ENCODE results near the gene CFAP46. TPM values are rescaled to one million over a fixed set of nuclear protein-coding genes. Genes with fewer than 3 reads are reported as not detected.
"Not testable (repeated sequence)": the region's sequence is repeated elsewhere in the genome, so short reads cannot be mapped to it uniquely, and the experiment has no call there.

The CFAP46 gene
- total RNA-seq, 1 donor = 0.09 TPM

DNA sequence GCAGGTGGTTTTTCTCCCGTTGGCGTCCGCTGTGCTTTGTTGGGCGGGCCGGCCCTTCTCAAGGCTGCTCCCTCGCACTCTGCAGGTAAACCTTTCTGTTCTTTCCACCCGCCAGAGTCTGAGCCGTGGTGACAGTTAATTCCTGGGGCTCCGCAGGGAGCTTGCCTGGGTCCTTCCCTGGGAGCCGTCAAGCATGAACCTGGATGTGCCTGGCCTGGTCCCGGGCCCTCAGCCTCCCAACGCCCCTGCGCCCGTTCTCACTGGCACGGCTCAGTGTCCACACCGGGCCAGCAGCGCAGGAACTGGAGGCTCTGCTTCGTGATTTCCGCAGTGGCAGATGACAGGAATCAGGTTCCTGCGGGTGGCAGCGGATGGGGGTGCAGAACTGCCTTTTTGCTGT is 145.5 kb downstream of the CFAP46 start:
- TF ChIP-seq, protein P1, sequence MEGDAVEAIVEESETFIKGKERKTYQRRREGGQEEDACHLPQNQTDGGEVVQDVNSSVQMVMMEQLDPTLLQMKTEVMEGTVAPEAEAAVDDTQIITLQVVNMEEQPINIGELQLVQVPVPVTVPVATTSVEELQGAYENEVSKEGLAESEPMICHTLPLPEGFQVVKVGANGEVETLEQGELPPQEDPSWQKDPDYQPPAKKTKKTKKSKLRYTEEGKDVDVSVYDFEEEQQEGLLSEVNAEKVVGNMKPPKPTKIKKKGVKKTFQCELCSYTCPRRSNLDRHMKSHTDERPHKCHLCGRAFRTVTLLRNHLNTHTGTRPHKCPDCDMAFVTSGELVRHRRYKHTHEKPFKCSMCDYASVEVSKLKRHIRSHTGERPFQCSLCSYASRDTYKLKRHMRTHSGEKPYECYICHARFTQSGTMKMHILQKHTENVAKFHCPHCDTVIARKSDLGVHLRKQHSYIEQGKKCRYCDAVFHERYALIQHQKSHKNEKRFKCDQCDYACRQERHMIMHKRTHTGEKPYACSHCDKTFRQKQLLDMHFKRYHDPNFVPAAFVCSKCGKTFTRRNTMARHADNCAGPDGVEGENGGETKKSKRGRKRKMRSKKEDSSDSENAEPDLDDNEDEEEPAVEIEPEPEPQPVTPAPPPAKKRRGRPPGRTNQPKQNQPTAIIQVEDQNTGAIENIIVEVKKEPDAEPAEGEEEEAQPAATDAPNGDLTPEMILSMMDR (IDR thresholded peaks at IDR 0.05; ENCODE audit: insufficient read depth, low read length) = no peak
- no peak overlapping the region for H3K4me3 ChIP-seq (ENCODE audit: low read depth, low read length)
- no peak for DNase-seq (ENCODE audit: low read depth)

DNA sequence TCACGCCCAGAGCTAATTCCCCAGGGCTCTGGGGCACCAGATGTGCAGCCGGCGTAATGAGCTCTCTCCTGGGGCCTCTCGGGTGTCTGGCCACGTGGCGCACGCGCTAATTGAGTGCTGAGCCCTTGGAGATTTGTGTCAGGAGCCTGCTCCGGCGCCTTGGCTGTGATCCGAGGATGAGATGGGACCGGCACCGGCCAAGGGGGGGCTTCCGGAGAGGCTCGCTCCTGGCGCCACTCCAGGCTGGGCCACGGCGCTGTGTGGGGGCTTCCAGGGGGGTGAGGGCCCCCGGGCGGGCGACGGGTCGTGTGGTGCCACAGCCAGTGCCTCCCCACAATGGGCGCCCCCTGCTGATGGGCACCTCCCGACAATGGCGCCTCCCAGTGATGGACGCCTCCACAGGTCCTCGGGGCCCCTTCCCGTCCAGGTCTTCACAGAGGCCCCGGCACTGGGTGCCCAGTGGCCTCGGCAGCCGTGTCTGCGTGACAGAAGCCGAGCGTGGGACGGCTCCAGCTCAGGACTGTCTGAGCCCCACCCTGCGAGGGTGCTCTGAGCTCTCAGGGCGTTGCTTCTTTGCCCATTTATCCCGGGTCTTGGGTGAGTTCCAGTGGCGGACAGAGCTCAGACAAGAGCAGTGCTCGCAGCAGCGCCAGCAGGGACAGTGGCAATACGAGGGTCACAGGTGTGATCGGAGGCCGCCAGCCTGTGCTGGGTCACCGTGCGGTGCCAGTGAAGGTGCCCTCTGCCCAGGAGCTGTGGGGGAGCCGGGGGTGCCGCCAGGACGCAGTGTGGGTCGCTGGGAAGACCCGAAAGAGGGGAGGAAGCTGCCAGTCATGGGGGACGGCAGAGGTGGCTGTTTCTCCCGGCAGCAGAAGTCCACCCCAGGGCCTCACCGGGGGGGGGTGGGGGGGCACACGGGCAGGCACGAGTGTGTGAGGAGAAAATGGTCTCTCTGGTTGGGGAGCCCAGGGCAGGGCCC is 148.2 kb downstream of the CFAP46 start:
- DNase-seq (ENCODE audit: low read depth) = no peak
- TF ChIP-seq, protein P1 (IDR thresholded peaks at IDR 0.05; ENCODE audit: insufficient read depth, low read length) = no peak
- H3K4me3 ChIP-seq (ENCODE audit: low read depth, low read length) = no peak overlapping the region

DNA sequence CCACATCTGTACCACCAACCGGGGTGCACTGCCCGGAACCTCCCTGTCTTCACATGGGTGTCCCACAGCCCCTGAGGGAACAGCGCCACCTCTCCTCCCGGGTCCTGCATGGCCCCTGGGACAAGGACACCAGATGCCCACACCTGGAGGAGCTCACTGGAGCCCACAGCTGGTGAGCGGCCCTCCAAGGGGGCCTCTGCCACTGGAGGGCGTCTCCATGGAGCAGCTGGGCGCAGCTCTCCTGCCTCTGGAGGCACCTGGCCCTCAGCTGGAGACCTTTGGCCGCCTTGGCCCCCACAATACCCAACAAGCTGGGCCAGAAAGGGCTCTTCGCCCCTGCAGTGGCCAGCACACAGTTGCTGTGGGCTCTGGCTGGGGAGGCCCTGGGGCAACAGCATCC is 149.2 kb downstream of the CFAP46 start:
- TF ChIP-seq, protein P1 (IDR thresholded peaks at IDR 0.05; ENCODE audit: insufficient read depth, low read length) = no peak
- no peak overlapping the region for H3K4me3 ChIP-seq (ENCODE audit: low read depth, low read length)
- DNase-seq (ENCODE audit: low read depth) = no peak

DNA sequence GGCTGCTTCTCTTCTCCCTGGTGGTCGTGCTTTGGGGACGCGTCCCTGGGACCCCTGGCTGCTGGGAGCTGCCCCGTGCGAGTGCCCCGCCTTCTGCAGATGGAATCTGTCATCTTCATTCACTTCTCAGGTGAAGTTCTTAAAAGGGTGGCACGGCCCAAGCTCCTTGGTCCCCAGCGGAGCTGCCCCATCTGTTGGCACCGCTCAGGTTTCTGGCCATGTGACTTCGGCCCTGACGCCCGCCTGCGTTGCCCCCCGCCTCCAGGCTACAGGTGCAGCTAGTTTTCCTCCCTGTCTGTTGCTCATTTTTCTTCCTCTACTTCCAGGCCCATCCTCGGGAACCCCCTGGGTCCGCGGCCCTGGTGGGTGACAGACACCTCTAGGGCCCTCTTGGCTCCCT is 149.6 kb downstream of the CFAP46 start:
- TF ChIP-seq, protein P1 (IDR thresholded peaks at IDR 0.05; ENCODE audit: insufficient read depth, low read length) = no peak
- no peak for DNase-seq (ENCODE audit: low read depth)

DNA sequence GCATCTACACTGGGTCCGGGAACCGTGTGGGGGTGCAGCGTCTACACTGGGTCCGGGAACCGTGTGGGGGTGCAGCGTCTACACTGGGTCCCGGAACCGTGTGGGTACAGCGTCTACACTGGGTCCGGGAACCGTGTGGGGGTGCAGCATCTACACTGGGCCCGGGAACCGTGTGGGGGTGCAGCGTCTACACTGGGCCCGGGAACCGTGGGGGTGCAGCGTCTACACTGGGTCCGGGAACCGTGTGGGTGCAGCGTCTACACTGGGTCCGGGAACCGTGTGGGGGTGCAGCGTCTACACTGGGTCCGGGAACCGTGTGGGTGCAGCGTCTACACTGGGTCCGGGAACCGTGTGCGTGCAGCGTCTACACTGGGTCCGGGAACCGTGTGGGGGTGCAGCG is 150.3 kb downstream of the CFAP46 start:
- H3K4me3 ChIP-seq (ENCODE audit: low read depth, low read length); DNase-seq (ENCODE audit: low read depth): not testable (repeated sequence)

More for the DNA sequence above, 149.6 kb downstream of the CFAP46 start:
- H3K4me3 ChIP-seq (ENCODE audit: low read depth, low read length) = no peak overlapping the region

DNA sequence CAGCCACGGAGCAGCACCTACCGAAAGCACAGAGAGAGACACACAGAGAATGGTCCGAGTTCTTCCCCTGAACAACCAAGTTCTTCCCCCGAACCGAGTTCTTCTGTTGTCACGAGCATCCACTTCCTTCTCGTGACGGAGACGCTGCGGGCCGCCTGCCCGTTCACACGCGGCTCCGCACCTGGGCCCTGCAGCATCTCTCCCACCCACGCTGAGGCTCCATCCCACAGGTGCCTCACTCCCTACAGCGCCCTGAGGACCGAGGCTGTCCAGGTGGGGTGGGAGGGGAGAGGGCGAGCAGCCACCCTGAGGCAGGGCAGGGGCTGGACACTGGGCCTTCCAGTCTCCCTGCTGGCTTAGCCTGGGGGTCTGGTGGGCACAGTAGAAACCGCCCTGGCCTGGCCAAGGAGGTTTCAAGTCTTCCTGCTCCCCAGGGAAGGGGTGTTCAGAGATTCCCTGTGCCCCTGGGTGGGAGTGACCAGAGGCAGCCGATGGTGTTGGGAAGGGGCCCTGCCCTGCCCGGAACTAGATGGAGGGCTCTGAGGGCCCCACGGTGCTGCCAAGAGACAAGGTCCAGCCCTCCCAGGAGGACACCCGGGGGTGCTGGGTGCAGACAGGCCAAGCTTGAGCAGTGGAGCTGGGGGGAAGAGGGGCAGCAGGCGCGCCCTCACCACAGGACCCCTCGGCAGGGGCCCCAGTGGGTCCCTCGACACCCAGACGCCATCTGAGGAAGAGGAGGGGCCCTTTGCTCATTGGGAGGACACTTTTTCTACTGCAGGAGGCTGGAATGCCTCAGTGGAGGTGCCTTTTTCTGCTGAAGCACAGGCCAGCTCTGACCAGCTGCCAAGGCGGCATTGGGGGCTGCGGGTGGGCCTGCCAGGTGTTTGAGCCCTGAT is 151.2 kb downstream of the CFAP46 start:
- TF ChIP-seq, protein P1 (IDR thresholded peaks at IDR 0.05; ENCODE audit: insufficient read depth, low read length) = no peak
- no peak overlapping the region for H3K4me3 ChIP-seq (ENCODE audit: low read depth, low read length)
- no peak for DNase-seq (ENCODE audit: low read depth)

DNA sequence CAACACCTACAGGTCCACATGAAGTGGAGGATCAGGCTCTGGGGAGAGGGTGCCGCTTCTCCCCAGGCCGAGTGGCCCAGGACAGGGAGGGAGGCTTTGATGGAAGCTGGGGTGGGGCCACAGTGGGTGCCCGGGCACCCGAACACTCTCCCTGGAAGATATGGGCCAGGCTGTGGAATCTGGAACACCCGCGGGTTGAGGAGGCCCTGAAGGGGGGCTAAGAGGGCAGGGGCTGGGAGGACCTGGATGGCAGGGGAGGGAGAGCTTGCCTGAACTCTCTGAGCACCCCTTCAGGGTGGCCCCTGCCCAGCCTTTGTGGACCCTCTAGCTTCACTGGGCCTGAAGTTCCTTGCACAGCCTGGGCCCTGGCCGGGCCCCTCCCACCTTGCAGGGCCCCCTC is 151.9 kb downstream of the CFAP46 start:
- H3K4me3 ChIP-seq (ENCODE audit: low read depth, low read length) = no peak overlapping the region
- TF ChIP-seq, protein P1 (IDR thresholded peaks at IDR 0.05; ENCODE audit: insufficient read depth, low read length) = no peak
- no peak for DNase-seq (ENCODE audit: low read depth)

Data from fibroblast of the aortic adventitia (primary cell).